Measurements from ENCODE around the gene QPCTL.
"Not testable (repeated sequence)": the region's sequence is repeated elsewhere in the genome, so short reads cannot be mapped to it uniquely, and the experiment has no call there.

The QPCTL gene

GRCh38 chr19:45717983-45718650 is 25.7 kb downstream of the QPCTL start:
- no peak for DNase-seq

GRCh38 chr19:45720065-45720464 is 27.6 kb downstream of the QPCTL start:
- DNase-seq: not testable (repeated sequence)

- not testable (repeated sequence) for DNase-seq
Observed at GRCh38 chr19:45728683-45729082, 36.2 kb downstream of the QPCTL start.

- DNase-seq: peak; percentile 70
Observed at GRCh38 chr19:45729800-45730290, 37.4 kb downstream of the QPCTL start.

- peak; percentile 98 for DNase-seq
Observed at GRCh38 chr19:45730368-45731288, 38.2 kb downstream of the QPCTL start, which contains the start of gene FBXO46. Gene FBXO46 (minus strand): TSS chr19:45730896. CDS start chr19:45713495, 17,401 bp downstream.

GRCh38 chr19:45733160-45733810 is 40.8 kb downstream of the QPCTL start, which contains the start of gene MEIOSIN:
Gene MEIOSIN (plus strand): TSS chr19:45733439. CDS start chr19:45735377, 1,938 bp downstream.
- no peak for DNase-seq

- DNase-seq: no peak
Observed at GRCh38 chr19:45739498-45740439, 47.3 kb downstream of the QPCTL start.

- no peak for DNase-seq
Observed at GRCh38 chr19:45742969-45743368, 50.5 kb downstream of the QPCTL start.

GRCh38 chr19:45745606-45746005 is 53.1 kb downstream of the QPCTL start:
- no peak for DNase-seq

GRCh38 chr19:45746866-45747265 is 54.4 kb downstream of the QPCTL start:
- no peak for DNase-seq

- no peak for DNase-seq
Observed at GRCh38 chr19:45747513-45747912, 55.0 kb downstream of the QPCTL start.

GRCh38 chr19:45751483-45751882 is 59.0 kb downstream of the QPCTL start:
- not testable (repeated sequence) for DNase-seq

GRCh38 chr19:45752639-45753038 is 60.2 kb downstream of the QPCTL start:
- DNase-seq: no peak

- DNase-seq: no peak
Observed at GRCh38 chr19:45753548-45753947, 61.1 kb downstream of the QPCTL start.

Data from activated effector memory CD4-positive, alpha-beta T cell treated with anti-CD3 and anti-CD28 coated beads, Interleukin-2, amount 50 U/mL, for 16 hours (primary cell).